ENCODE measurements around the gene KCNIP3. TPM values are rescaled to one million over a fixed set of nuclear protein-coding genes. Genes with fewer than 3 reads are reported as not detected.

KCNIP3 gene
- total RNA-seq, 3 donors from 2014 or later = 3.0 to 12.5 (median 4.1) TPM

DNA sequence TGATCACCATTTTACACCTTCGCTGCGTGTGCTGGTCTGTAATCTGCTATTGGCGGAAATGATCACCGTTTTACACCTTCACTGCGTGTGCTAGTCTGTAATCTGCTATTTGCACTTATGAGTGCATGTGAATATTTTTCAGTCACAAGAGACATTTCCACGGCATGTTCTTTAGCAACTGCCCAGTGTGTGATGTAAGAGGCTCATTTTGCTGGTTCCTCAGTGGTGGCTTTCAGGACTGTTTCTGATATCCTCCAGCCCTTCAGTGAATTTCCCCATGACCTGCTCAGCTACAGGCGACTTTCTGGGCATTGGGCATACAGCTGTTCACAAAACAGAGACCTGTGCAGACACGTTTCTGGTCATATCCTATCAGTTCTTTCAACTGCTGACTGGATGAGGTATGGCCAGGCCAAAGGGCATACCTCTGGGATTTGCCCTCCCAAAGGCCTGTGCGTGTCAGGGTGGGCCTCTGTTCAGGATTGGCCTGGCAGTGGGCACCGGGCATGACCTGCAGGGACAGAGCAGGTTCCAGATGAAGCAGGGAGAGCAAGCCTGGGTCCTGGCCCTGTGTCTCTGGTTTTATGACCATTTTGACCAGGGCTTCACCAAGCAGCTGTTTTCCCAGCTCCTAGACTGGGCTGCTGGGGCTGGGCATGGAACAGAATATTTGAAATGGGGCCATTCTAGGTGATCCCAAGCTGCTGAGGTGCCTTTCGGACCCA lies 23.4 kb upstream of the KCNIP3 start:
- no peaks in the 10 kb centered on the region for H3K36me3 ChIP-seq (ENCODE audit: low read depth)
- H3K9me3 ChIP-seq = no peaks in the 10 kb centered on the region
- H3K4me3 ChIP-seq = no peak overlapping the region
- ATAC-seq (no peak), DNase-seq (peak in 1 of 3 donors; percentile 0)
- peaks cover 23% of the 10 kb centered on the region for H3K4me1 ChIP-seq (ENCODE audit: low read depth)
- intact Hi-C loops (cut with DNase I, micrococcal nuclease) = no loop called here
- TF ChIP-seq, protein P1, sequence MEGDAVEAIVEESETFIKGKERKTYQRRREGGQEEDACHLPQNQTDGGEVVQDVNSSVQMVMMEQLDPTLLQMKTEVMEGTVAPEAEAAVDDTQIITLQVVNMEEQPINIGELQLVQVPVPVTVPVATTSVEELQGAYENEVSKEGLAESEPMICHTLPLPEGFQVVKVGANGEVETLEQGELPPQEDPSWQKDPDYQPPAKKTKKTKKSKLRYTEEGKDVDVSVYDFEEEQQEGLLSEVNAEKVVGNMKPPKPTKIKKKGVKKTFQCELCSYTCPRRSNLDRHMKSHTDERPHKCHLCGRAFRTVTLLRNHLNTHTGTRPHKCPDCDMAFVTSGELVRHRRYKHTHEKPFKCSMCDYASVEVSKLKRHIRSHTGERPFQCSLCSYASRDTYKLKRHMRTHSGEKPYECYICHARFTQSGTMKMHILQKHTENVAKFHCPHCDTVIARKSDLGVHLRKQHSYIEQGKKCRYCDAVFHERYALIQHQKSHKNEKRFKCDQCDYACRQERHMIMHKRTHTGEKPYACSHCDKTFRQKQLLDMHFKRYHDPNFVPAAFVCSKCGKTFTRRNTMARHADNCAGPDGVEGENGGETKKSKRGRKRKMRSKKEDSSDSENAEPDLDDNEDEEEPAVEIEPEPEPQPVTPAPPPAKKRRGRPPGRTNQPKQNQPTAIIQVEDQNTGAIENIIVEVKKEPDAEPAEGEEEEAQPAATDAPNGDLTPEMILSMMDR (IDR thresholded peaks at IDR 0.05) = no peak

DNA sequence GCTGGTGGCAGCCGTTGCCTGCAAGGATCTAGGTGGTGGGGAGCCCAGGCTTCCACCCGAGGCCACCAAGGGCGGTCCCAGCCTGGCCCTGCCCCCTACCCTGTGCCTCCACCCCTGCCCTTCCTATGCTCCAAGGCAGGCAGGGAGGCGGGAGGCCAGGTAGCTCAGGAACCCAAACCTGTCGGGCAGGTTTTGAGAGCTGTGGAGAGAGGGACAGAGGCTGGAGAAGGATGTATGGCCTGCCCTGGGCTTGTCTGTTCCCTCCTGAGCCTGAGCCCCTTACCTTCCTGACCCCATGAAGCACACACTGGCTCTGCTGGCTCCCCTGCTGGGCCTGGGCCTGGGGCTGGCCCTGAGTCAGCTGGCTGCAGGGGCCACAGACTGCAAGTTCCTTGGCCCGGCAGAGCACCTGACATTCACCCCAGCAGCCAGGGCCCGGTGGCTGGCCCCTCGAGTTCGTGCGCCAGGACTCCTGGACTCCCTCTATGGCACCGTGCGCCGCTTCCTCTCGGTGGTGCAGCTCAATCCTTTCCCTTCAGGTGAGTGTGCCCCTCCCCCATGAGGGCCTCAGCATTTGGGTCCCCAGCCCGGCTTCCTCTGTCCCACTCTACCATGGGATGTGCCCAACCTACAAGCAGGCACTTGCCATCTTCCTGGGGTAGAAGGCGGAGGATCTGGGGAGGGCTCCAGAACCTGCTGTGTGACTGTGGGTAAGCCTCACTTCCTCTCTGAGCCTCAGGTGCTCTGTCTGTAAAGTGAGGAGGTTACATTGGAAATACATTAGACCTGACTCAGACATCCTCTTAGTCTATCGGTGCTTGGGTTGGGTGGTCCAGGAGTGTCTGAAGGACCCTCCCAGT lies 22.6 kb upstream of the KCNIP3 start, which contains the start of gene PROM2:
Gene PROM2 (plus strand): TSS at position 159 of the 860 bp plus-strand sequence. CDS start 137 bp downstream, at position 296.
- ATAC-seq = peak; percentile 84
- intact Hi-C loops (cut with DNase I, micrococcal nuclease) = no loop called here
- TF ChIP-seq, protein P1 (IDR thresholded peaks at IDR 0.05) = no peak
- H3K36me3 ChIP-seq (ENCODE audit: low read depth) = no peaks in the 10 kb centered on the region
- H3K4me3 ChIP-seq = peak within 1 kb of the TSS; percentile 3
- no peaks in the 10 kb centered on the region for H3K9me3 ChIP-seq
- peak; percentile 88 to 91 (median 90) for DNase-seq
- peaks cover 23% of the 10 kb centered on the region for H3K4me1 ChIP-seq (ENCODE audit: low read depth)

DNA sequence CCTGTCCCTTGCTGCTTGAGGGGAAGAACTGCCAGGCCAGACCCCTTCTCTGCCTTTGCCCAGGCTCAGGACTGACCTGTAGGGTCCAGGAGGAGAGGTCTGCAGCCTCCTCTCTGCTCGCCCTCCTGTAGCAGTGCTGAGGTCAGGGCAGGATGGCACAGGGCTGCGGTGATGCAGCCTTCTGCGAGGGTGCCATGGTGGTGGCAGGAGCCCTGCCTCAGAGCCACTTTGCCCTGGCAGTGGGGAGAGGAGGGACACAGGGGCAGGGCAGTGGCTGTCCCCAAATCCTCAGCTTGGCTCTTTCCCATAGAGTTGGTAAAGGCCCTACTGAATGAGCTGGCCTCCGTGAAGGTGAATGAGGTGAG lies 22.0 kb upstream of the KCNIP3 start:
- peak in 2 of 3 donors; percentile 44 to 52 for DNase-seq
- H3K4me3 ChIP-seq = peak overlapping the region; percentile 3
- no peaks in the 10 kb centered on the region for H3K9me3 ChIP-seq
- intact Hi-C loops (cut with DNase I, micrococcal nuclease) = no loop called here
- TF ChIP-seq, protein P1 (IDR thresholded peaks at IDR 0.05) = no peak
- no peaks in the 10 kb centered on the region for H3K36me3 ChIP-seq (ENCODE audit: low read depth)
- peaks cover 23% of the 10 kb centered on the region for H3K4me1 ChIP-seq (ENCODE audit: low read depth)
- ATAC-seq = peak; percentile 26

DNA sequence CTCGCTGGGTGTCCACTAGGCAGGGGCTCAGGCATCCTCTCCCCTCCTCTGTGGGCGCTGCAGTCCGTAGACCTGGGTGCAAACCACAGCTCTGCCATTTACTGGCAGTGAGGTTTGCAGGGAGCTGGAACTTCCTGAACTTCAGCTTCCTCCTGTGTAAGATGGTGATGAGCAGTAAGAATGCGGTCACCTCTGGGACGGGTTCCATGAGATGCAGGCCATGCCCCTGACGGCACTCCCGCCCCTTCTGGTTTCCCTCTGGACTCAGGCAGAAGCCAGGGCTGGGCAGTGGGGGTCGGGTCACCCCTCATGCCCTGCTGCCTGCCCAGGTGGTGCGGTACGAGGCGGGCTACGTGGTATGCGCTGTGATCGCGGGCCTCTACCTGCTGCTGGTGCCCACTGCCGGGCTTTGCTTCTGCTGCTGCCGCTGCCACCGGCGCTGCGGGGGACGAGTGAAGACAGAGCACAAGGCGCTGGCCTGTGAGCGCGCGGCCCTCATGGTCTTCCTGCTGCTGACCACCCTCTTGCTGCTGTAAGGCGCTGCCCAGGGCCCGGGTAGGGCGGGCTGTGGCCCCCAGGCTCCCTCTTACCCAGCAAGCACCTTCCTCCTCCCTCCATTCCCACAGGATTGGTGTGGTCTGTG lies 21.4 kb upstream of the KCNIP3 start:
- DNase-seq = peak; percentile 52 to 63 (median 62)
- no peaks in the 10 kb centered on the region for H3K36me3 ChIP-seq (ENCODE audit: low read depth)
- intact Hi-C loops (cut with DNase I, micrococcal nuclease) = no loop called here
- no peaks in the 10 kb centered on the region for H3K9me3 ChIP-seq
- no peak overlapping the region for H3K4me3 ChIP-seq
- peak; percentile 57 for ATAC-seq
- peaks cover 23% of the 10 kb centered on the region for H3K4me1 ChIP-seq (ENCODE audit: low read depth)
- TF ChIP-seq, protein P1 (IDR thresholded peaks at IDR 0.05) = no peak

DNA sequence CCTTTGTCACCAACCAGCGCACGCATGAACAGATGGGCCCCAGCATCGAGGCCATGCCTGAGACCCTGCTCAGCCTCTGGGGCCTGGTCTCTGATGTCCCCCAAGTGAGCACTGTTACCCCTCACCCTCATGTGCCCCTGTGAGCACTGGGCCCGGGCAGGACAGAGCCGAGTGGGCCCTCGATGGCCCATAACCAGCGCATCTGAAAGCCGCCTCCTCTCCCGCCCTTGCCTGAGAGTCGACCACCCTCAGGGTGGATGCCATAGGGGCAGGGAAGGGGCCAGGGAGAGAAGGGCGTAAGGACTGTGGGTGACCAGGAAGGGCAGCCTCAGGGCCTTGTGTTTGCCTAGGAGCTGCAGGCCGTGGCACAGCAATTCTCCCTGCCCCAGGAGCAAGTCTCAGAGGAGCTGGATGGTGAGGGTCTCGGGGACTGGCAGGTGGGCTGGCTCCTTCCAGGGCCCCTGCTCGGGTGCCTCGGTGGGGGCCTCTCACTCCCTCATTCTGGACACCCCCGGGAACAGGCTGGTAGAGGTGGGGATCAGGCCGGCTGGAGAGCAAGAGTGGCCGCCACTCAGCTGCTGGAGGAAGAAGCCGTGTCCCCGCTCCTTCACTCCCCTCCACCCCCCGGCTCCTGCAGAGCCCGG lies 20.8 kb upstream of the KCNIP3 start:
- no peaks in the 10 kb centered on the region for H3K9me3 ChIP-seq
- ATAC-seq (no peak), DNase-seq (peak in 2 of 3 donors; percentile 36 to 46)
- TF ChIP-seq, protein P1 (IDR thresholded peaks at IDR 0.05) = no peak
- intact Hi-C loops (cut with DNase I, micrococcal nuclease) = no loop called here
- H3K4me1 ChIP-seq (ENCODE audit: low read depth) = peaks cover 23% of the 10 kb centered on the region
- H3K4me3 ChIP-seq = no peak overlapping the region
- no peaks in the 10 kb centered on the region for H3K36me3 ChIP-seq (ENCODE audit: low read depth)

Data from mucosa of descending colon (tissue), 3 donors.